Upper lobe of left lung (tissue), 6 donors: ENCODE data around the gene CXCR4. TPM values are rescaled to one million over a fixed set of nuclear protein-coding genes. Genes with fewer than 3 reads are reported as not detected.

Experiments used
- ATAC-seq, 2 donors: fragments of 200-7000 bp; cut with Tn5 transposase; one replicate each; pipeline ENCODE4 v1.9.1; 2022; ENCODE audit warnings: mild to moderate bottlenecking in 2 of 2, moderate library complexity in 2 of 2; ENCODE audit not compliant: low FRiP score in 2 of 2
- DNase-seq, 2 donors: peaks; one replicate each; pipeline ENCODE4 v3.0.0-alpha.2; 2019 to 2020
- H3K27ac ChIP-seq, 4 donors: fragments of 200-600 bp; sonication (generic); one replicate each; pipeline ENCODE4 v1.5.1; 2016 to 2019
- H3K27me3 ChIP-seq, 4 donors: fragments of 200-600 bp; sonication (generic); one replicate each; pipeline ENCODE4 v1.5.1; 2017 to 2019
- H3K36me3 ChIP-seq, 4 donors: fragments of 200-600 bp; sonication (generic); one replicate each; pipeline ENCODE4 v1.5.1; 2016 to 2019
- H3K4me1 ChIP-seq, 4 donors: fragments of 200-600 bp; sonication (generic); one replicate each; pipeline ENCODE4 v1.5.1; 2018 to 2019
- H3K4me3 ChIP-seq, 4 donors: fragments of 200-600 bp; sonication (generic); one replicate each; pipeline ENCODE4 v1.5.1; 2017 to 2019; ENCODE audit warnings: mild to moderate bottlenecking in 2 of 4, moderate library complexity in 1 of 4
- H3K9me3 ChIP-seq, 4 donors: fragments of 200-600 bp; sonication (generic); one replicate each; pipeline ENCODE4 v1.5.1; 2018 to 2019
- CTCF ChIP-seq, 6 experiments: fragments of 450-650 bp in 4 of 6; fragments of 200-600 bp in 2 of 6; sonication (generic) in 2 of 6; IDR thresholded peaks; one replicate each; pipeline ENCODE4 v1.5.1; 2016 to 2019; ENCODE audit warnings: antibody characterized with exemption in 6 of 6
- EP300 ChIP-seq, 4 donors: sonication (generic); formaldehyde crosslinking; IDR thresholded peaks; one replicate each; pipeline ENCODE4 v1.5.1; 2017; ENCODE audit warnings: antibody characterized with exemption in 4 of 4, control low read depth in 2 of 4
- POLR2A ChIP-seq, 4 donors: fragments of 450-650 bp; IDR thresholded peaks; one replicate each; pipeline ENCODE4 v1.5.1; 2016 to 2017; ENCODE audit warnings: antibody characterized with exemption in 4 of 4, mild to moderate bottlenecking in 2 of 4
- POLR2AphosphoS5 ChIP-seq, 2 donors: sonication (generic); formaldehyde crosslinking; IDR thresholded peaks; one replicate each; pipeline ENCODE4 v1.5.1; 2017; ENCODE audit warnings: antibody characterized with exemption in 2 of 2
- WGBS, 2 donors: methylation state at CpG; one replicate each; pipeline ENCODE4 v1.1.5; 2017 to 2018; 5-methylcytosine and 5-hydroxymethylcytosine counted together
- total RNA-seq, 6 donors: library from RNA; depleted of rRNA in 4 of 6; stranded (reverse); fragments of >200 nt in 4 of 6; gene quantifications; one replicate each; pipeline versions ENCODE4 v1.1.0 to v1.2.1, GENCODE V29; 2016 to 2021
- donor health status: DM: no; HTN: no; CAD: no; lungs with moderate emphysema.
- donor health status: DM: no; HTN: yes; CAD: no; lungs with severe emphysema.

Gene CXCR4
- total RNA-seq, 6 donors from 2014 or later: 27.3 to 71.2 (median 56.6) TPM

GRCh38 chr2:136133176-136133575 is 15.2 kb upstream of the CXCR4 start:
- DNase-seq (no peak), ATAC-seq (no peak)
- no peaks in the 10 kb centered on the region for H3K9me3 ChIP-seq
- no peaks in the 10 kb centered on the region for H3K27me3 ChIP-seq
- peaks cover 3 to 29% (median 12%) of the 10 kb centered on the region in 4 donors for H3K4me1 ChIP-seq
- H3K27ac ChIP-seq: peak overlapping the region in 3 of 4 donors; percentile 33 to 78 (median 68)
- WGBS, 2 donors: 100% methylated on average over 1 of the region's 1 CpG; no CpG with 5 or more reads in 1 of the 2 donors
- no peaks in the 10 kb centered on the region for H3K36me3 ChIP-seq
- H3K4me3 ChIP-seq: no peak overlapping the region
- TF ChIP-seq POLR2A (IDR thresholded peaks at IDR 0.05) (no peak), POLR2AphosphoS5 (IDR thresholded peaks at IDR 0.05) (no peak), CTCF (IDR thresholded peaks at IDR 0.05) (no peak), EP300 (IDR thresholded peaks at IDR 0.05) (no peak)

- TF ChIP-seq POLR2AphosphoS5 (IDR thresholded peaks at IDR 0.05): no peak
- TF ChIP-seq CTCF (IDR thresholded peaks at IDR 0.05): no peak
- no peak for TF ChIP-seq POLR2A (IDR thresholded peaks at IDR 0.05)
- TF ChIP-seq EP300 (IDR thresholded peaks at IDR 0.05): no peak
- DNase-seq (no peak), ATAC-seq (no peak)
- Histone ChIP-seq H3K4me3 (no peak overlapping the region), H3K4me1 (peaks cover 3 to 29% (median 12%) of the 10 kb centered on the region in 4 donors), H3K36me3 (no peaks in the 10 kb centered on the region), H3K9me3 (no peaks in the 10 kb centered on the region), H3K27ac (peak overlapping the region in 3 of 4 donors; percentile 33 to 78 (median 68)), H3K27me3 (no peaks in the 10 kb centered on the region)
Measured at GRCh38 chr2:136132825-136133155, 14.8 kb upstream of the CXCR4 start.

GRCh38 chr2:136131961-136132824 is 14.2 kb upstream of the CXCR4 start:
- peaks cover 3 to 29% (median 12%) of the 10 kb centered on the region in 4 donors for H3K4me1 ChIP-seq
- TF ChIP-seq POLR2AphosphoS5 (IDR thresholded peaks at IDR 0.05) (peak in 1 of 2 donors; percentile 49), POLR2A (IDR thresholded peaks at IDR 0.05) (peak in 1 of 4 donors; percentile 64), EP300 (IDR thresholded peaks at IDR 0.05) (peak in 1 of 4 donors; percentile 25), CTCF (IDR thresholded peaks at IDR 0.05) (no peak)
- WGBS, 2 donors: 52 to 57% methylated on average over 16 of the region's 16 CpGs
- H3K4me3 ChIP-seq: no peak overlapping the region
- peak in 1 of 2 donors; percentile 66 for ATAC-seq
- peak overlapping the region; percentile 33 to 78 (median 62) for H3K27ac ChIP-seq
- no peaks in the 10 kb centered on the region for H3K9me3 ChIP-seq
- DNase-seq: peak in 1 of 2 donors; percentile 70
- no peaks in the 10 kb centered on the region for H3K36me3 ChIP-seq
- no peaks in the 10 kb centered on the region for H3K27me3 ChIP-seq

GRCh38 chr2:136131484-136131960 is 13.6 kb upstream of the CXCR4 start:
- H3K27ac ChIP-seq: peak overlapping the region in 3 of 4 donors; percentile 57 to 78 (median 68)
- TF ChIP-seq EP300 (IDR thresholded peaks at IDR 0.05) (peak in 1 of 4 donors; percentile 30), CTCF (IDR thresholded peaks at IDR 0.05) (no peak)
- ATAC-seq: no peak
- WGBS, 2 donors: 77 to 78% methylated on average over 10 of the region's 10 CpGs
- H3K4me3 ChIP-seq: no peak overlapping the region
- peaks cover 2 to 29% (median 7%) of the 10 kb centered on the region in 4 donors for H3K4me1 ChIP-seq
- H3K36me3 ChIP-seq: no peaks in the 10 kb centered on the region
- H3K27me3 ChIP-seq: no peaks in the 10 kb centered on the region
- no peak for DNase-seq
- no peaks in the 10 kb centered on the region for H3K9me3 ChIP-seq
